K562 (cell line): Measurements from ENCODE around the gene FAM53B. TPM values are rescaled to one million over a fixed set of nuclear protein-coding genes. Genes with fewer than 3 reads are reported as not detected.

Source experiments
- EGR1 ChIP-seq: fragments of 450-650 bp; conservative IDR thresholded peaks from 2 replicates; pipeline ENCODE4 v1.6.1; 2017; ENCODE audit warnings: mild to moderate bottlenecking
- ETS2 ChIP-seq: IDR thresholded peaks from 2 replicates; pipeline ENCODE4 v1.6.1; 2016; ENCODE audit warnings: borderline replicate concordance, missing genetic modification characterization, mild to moderate bottlenecking, moderate library complexity, missing compliant biosample characterization; ENCODE audit not compliant: poor library complexity, severe bottlenecking
- EZH2 ChIP-seq: IDR thresholded peaks from 2 replicates; pipeline ENCODE4 v1.6.1; 2012; ENCODE audit warnings: low read depth, mild to moderate bottlenecking, inconsistent platforms, low read length, borderline replicate concordance
- FOS ChIP-seq: IDR thresholded peaks from 3 replicates; pipeline ENCODE4 v1.6.1; 2011; ENCODE audit not compliant: insufficient read length; ENCODE audit errors: extremely low read depth
- GATAD2B ChIP-seq: fragments of 450-650 bp; IDR thresholded peaks from 2 replicates; pipeline ENCODE4 v1.6.1; 2017; ENCODE audit warnings: mild to moderate bottlenecking, borderline replicate concordance
- HDAC8 ChIP-seq: fragments of 450-650 bp; IDR thresholded peaks from 2 replicates; pipeline ENCODE4 v1.6.1; 2016; ENCODE audit warnings: mild to moderate bottlenecking, missing genetic modification characterization, moderate library complexity, missing compliant biosample characterization
- JUNB ChIP-seq: fragments of 450-650 bp; formaldehyde crosslinking; conservative IDR thresholded peaks from 2 replicates; pipeline ENCODE4 v1.4.0; 2020; ENCODE audit warnings: mild to moderate bottlenecking
- MAZ ChIP-seq, 2 experiments: fragments of 450-650 bp in 1 of 2; sonication (generic) in 1 of 2; formaldehyde crosslinking; IDR thresholded peaks in 1 of 2; conservative IDR thresholded peaks in 1 of 2; 2 replicates each; pipeline versions ENCODE4 v1.4.0 to v1.5.0; 2020; ENCODE audit warnings: mild to moderate bottlenecking in 1 of 2, missing genetic modification reagents in 1 of 2
- NFIC ChIP-seq: fragments of 450-650 bp; IDR thresholded peaks from 2 replicates; pipeline ENCODE4 v1.6.1; 2017; ENCODE audit warnings: mild to moderate bottlenecking, inconsistent platforms
- NR2C1 ChIP-seq, 2 experiments: fragments of 450-650 bp; IDR thresholded peaks; 2 replicates each; pipeline ENCODE4 v1.6.1; 2017; ENCODE audit warnings: mild to moderate bottlenecking in 2 of 2, antibody characterized with exemption in 1 of 2, inconsistent platforms in 1 of 2, missing compliant biosample characterization in 1 of 2, missing genetic modification characterization in 1 of 2
- NR2C2 ChIP-seq, 2 experiments: fragments of 200-800 bp in 1 of 2; sonication (Bioruptor generic) in 1 of 2; sonication (generic) in 1 of 2; formaldehyde crosslinking in 1 of 2; IDR thresholded peaks; 2 replicates each; pipeline versions ENCODE4 v1.6.1 to v1.8.0; 2016 to 2022; ENCODE audit warnings: mild to moderate bottlenecking in 1 of 2, missing compliant biosample characterization in 1 of 2, missing genetic modification characterization in 1 of 2, missing genetic modification reagents in 1 of 2
- RBBP5 ChIP-seq: fragments of 200-600 bp; sonication (generic); IDR thresholded peaks from 2 replicates; pipeline ENCODE4 v1.6.1; 2012; ENCODE audit warnings: borderline replicate concordance, mild to moderate bottlenecking, low read length, control low read depth, inconsistent platforms; ENCODE audit not compliant: insufficient read depth, poor library complexity, severe bottlenecking
- RBM15 ChIP-seq: fragments of 200-400 bp; formaldehyde crosslinking; IDR thresholded peaks from 2 replicates; pipeline ENCODE4 v1.6.1; 2018; ENCODE audit warnings: mild to moderate bottlenecking, low read length, moderate library complexity; ENCODE audit not compliant: insufficient read depth
- RERE ChIP-seq: sonication (generic); formaldehyde crosslinking; IDR thresholded peaks from 2 replicates; pipeline ENCODE4 v1.8.0; 2023; ENCODE audit warnings: missing genetic modification reagents, mild to moderate bottlenecking, borderline replicate concordance
- SMARCE1 ChIP-seq: fragments of 450-650 bp; IDR thresholded peaks from 2 replicates; pipeline ENCODE4 v1.7.1; 2016; ENCODE audit warnings: mild to moderate bottlenecking
- TAF7 ChIP-seq: fragments of 450-650 bp; IDR thresholded peaks from 2 replicates; pipeline ENCODE4 v1.6.1; 2016; ENCODE audit warnings: missing genetic modification characterization, missing compliant biosample characterization
- ZEB2 ChIP-seq: fragments of 450-650 bp; IDR thresholded peaks from 2 replicates; pipeline ENCODE4 v1.6.1; 2016
- ZNF253 ChIP-seq: fragments of 250-450 bp; sonication (Bioruptor Pico); conservative IDR thresholded peaks from 2 replicates; pipeline ENCODE4 v1.6.1; 2021; ENCODE audit warnings: mild to moderate bottlenecking
- ZNF311 ChIP-seq: fragments of 250-450 bp; sonication (Bioruptor Pico); IDR thresholded peaks from 2 replicates; pipeline ENCODE4 v1.4.0; 2020; ENCODE audit warnings: mild to moderate bottlenecking, moderate library complexity
- polyA plus RNA-seq, 8 experiments: library from polyadenylated mRNA; depleted of rRNA in 4 of 8; stranded (reverse) in 5 of 8; unstranded in 3 of 8; fragments of >200 nt; fragmentation: Nextera tagmentation in 2 of 8; fragmentation: Illumina TruSeq in 1 of 8; extraction: Ambion mirVana in 2 of 8; extraction: Trizol in 1 of 8; gene quantifications; 2 replicates each; pipeline versions ENCODE4 v1.2.1 to v1.2.3, GENCODE V29; 2011 to 2014; ENCODE audit warnings: inconsistent platforms in 1 of 8, missing spikeins in 1 of 8
- total RNA-seq, 7 experiments: library from RNA; depleted of rRNA in 6 of 7; stranded (reverse); fragments of >200 nt in 6 of 7; fragmentation: Illumina TruSeq in 2 of 7; extraction: Trizol in 2 of 7; gene quantifications; 2 replicates each; pipeline versions ENCODE4 v1.2.1 to v1.2.3, GENCODE V29; 2011 to 2021; ENCODE audit warnings: low replicate concordance in 1 of 7
- TF ChIP-seq, protein P1 (sequence below): fragments of 200-800 bp; sonication (Bioruptor generic); IDR thresholded peaks from 2 replicates; pipeline ENCODE4 v1.6.1; 2017; ENCODE audit warnings: missing genetic modification characterization, missing compliant biosample characterization

FAM53B gene
- total and polyA plus RNA-seq, 9 of the 15 experiments (the other 6 are each of a cell fraction or from before 2014, with no cell fraction given), result 0.03 to 16.5 (median 5.0) TPM

DNA sequence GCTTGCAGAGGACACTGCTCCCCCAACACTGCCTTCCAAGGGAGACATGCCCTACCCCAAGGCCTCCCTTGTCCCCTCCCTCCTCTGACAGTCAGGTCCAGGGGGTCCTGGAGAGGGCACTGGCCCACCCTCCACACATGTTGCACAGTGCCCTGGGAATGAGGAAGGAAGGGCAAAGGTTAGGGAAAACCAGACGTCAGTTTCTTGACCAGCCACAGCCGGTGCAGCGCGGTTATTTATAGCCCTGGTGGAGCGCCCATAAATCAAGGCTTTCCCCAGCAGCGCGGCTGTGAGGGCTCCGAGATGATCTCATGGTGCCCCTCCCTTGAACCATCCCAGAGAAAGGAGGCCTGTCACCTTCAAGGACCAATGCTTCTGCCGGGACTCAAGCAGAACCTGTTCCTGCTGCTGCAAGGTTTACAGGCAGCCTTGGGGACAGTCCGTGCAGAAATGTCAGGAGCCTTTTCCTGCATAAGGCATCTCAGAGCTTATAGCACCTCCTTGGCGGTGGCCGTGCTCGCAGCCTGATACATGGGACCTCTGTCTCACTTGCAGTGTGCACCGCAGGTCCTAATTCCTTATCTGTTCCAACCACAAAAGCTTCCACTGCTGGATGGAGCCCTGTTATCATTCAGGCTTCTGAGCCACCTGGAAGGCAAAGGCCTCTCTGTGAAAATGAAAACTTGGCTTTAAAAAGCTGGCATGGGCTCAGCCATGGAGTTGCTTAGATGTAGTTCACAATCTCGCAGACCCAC lies 155.3 kb downstream of the FAM53B start (continued):
- no peak for TF ChIP-seq RERE (CRISPR knock-in tag)
- TF ChIP-seq ETS2, result no peak
- no peak for TF ChIP-seq FOS
- TF ChIP-seq NR2C1 (IDR thresholded peaks at IDR 0.05), result peak; percentile 57; the same call in 1 of the 2 replicates
- no peak; the same call in 1 of the 2 replicates for TF ChIP-seq NR2C1 (tag; IDR thresholded peaks at IDR 0.05)
- no peak for TF ChIP-seq EZH2
- TF ChIP-seq ZNF311 (CRISPR knock-in tag), result no peak
- peak; percentile 74 for TF ChIP-seq ZEB2
- TF ChIP-seq NFIC, result peak; percentile 71
- TF ChIP-seq ZNF253, result no peak
- no peak for TF ChIP-seq NR2C2 (CRISPR knock-in tag; IDR thresholded peaks at IDR 0.05)
- TF ChIP-seq NR2C2 (tag; IDR thresholded peaks at IDR 0.05), result peak; percentile 89
- no peak for TF ChIP-seq TAF7 (tag)
- TF ChIP-seq, protein P1, sequence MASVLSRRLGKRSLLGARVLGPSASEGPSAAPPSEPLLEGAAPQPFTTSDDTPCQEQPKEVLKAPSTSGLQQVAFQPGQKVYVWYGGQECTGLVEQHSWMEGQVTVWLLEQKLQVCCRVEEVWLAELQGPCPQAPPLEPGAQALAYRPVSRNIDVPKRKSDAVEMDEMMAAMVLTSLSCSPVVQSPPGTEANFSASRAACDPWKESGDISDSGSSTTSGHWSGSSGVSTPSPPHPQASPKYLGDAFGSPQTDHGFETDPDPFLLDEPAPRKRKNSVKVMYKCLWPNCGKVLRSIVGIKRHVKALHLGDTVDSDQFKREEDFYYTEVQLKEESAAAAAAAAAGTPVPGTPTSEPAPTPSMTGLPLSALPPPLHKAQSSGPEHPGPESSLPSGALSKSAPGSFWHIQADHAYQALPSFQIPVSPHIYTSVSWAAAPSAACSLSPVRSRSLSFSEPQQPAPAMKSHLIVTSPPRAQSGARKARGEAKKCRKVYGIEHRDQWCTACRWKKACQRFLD, result peak; percentile 62; the same call in 1 of the 2 replicates
- peak in 1 of 2 experiments; percentile 21; a peak in 1 of 4 replicates for TF ChIP-seq MAZ (CRISPR knock-in tag; conservative IDR thresholded peaks at IDR 0.05 in 1 of 2, IDR thresholded peaks at IDR 0.05 in 1 of 2)
- no peak for TF ChIP-seq RBM15
- TF ChIP-seq GATAD2B, result no peak
- peak; percentile 82; the same call in 1 of the 2 replicates for TF ChIP-seq SMARCE1
- TF ChIP-seq HDAC8 (tag), result no peak
- no peak for TF ChIP-seq JUNB (CRISPR knock-in tag)
- TF ChIP-seq EGR1, result no peak
- no peak for TF ChIP-seq RBBP5
